ENCODE measurements around the gene OR11H7. TPM values are rescaled to one million over a fixed set of nuclear protein-coding genes. Genes with fewer than 3 reads are reported as not detected.
"Not testable (repeated sequence)": the region's sequence is repeated elsewhere in the genome, so short reads cannot be mapped to it uniquely, and the experiment has no call there.

OR11H7 gene
- total RNA-seq, 2 donors from 2014 or later = not detected

GRCh38 chr14:20278414-20278813, 49.6 kb downstream of the OR11H7 start:
- H3K27ac Mint-ChIP-seq = no peak overlapping the region
- H3K36me3 Mint-ChIP-seq (ENCODE audit: low read depth) = peaks cover 68% of the 10 kb centered on the region
- 33 to 78% methylated on average over 1 of the region's 1 CpG for WGBS, 2 experiments (ENCODE audit: insufficient coverage in 1 of 2, insufficient read length in 1 of 2)
- no peaks in the 10 kb centered on the region for H3K4me1 ChIP-seq (ENCODE audit: control insufficient read depth, insufficient read depth, low read length)
- no peak overlapping the region for H3K9ac ChIP-seq (ENCODE audit: extremely low read depth, low read length, poor library complexity, severe bottlenecking)
- H3K27ac ChIP-seq (ENCODE audit: low read depth, low read length) = no peak overlapping the region
- H3K9me3 Mint-ChIP-seq = peaks cover 78% of the 10 kb centered on the region
- no peaks in the 10 kb centered on the region for H3K4me1 Mint-ChIP-seq
- H3K9me3 ChIP-seq (ENCODE audit: control insufficient read depth, low read length) = peaks cover 39% of the 10 kb centered on the region
- no peak overlapping the region for H3K4me3 ChIP-seq (ENCODE audit: low read length)
- H3K27me3 Mint-ChIP-seq (ENCODE audit: insufficient read depth) = no peaks in the 10 kb centered on the region
- no peak overlapping the region for H3K4me3 Mint-ChIP-seq
- H3K27me3 ChIP-seq (ENCODE audit: control insufficient read depth, insufficient read depth, low read length, poor library complexity, severe bottlenecking) = no peaks in the 10 kb centered on the region
- no peak for TF ChIP-seq CTCF (conservative IDR thresholded peaks at IDR 0.05)
- no peak for DNase-seq
- H3K36me3 ChIP-seq (ENCODE audit: control insufficient read depth, insufficient read depth, low read length) = no peaks in the 10 kb centered on the region

- H3K27me3 Mint-ChIP-seq (ENCODE audit: insufficient read depth); H3K27me3 ChIP-seq (ENCODE audit: control insufficient read depth, insufficient read depth, low read length, poor library complexity, severe bottlenecking); H3K4me3 Mint-ChIP-seq; H3K27ac Mint-ChIP-seq; H3K27ac ChIP-seq (ENCODE audit: low read depth, low read length); H3K36me3 ChIP-seq (ENCODE audit: control insufficient read depth, insufficient read depth, low read length); H3K9ac ChIP-seq (ENCODE audit: extremely low read depth, low read length, poor library complexity, severe bottlenecking); H3K4me1 Mint-ChIP-seq; H3K4me3 ChIP-seq (ENCODE audit: low read length); H3K4me1 ChIP-seq (ENCODE audit: control insufficient read depth, insufficient read depth, low read length); DNase-seq: not testable (repeated sequence)
- WGBS, 2 experiments (ENCODE audit: insufficient coverage in 1 of 2, insufficient read length in 1 of 2) = 90 to 100% methylated on average over 4 to 7 of the region's 7 CpGs
- Mint-ChIP-seq H3K9me3 (peaks cover 68% of the 10 kb centered on the region), H3K36me3 (ENCODE audit: low read depth) (peaks cover 69% of the 10 kb centered on the region)
- H3K9me3 ChIP-seq (ENCODE audit: control insufficient read depth, low read length) = peaks cover 21% of the 10 kb centered on the region
These were observed 51.5 kb downstream of the OR11H7 start for GRCh38 chr14:20280265-20280664.

Other genes with a start within 250 kb of the OR11H7 start
- not detected for gene OR4Q2, start 226.8 kb upstream of the OR11H7 start, total RNA-seq
- not detected for gene OR4K14, start 209.7 kb upstream of the OR11H7 start, total RNA-seq
- gene OR4K13, start 192.9 kb upstream of the OR11H7 start, total RNA-seq = not detected
- not detected for gene OR4L1, start 168.9 kb upstream of the OR11H7 start, total RNA-seq
- gene OR4K17, start 118.2 kb upstream of the OR11H7 start, total RNA-seq = not detected
- not detected for gene OR4N5, start 90.2 kb upstream of the OR11H7 start, total RNA-seq
- gene OR11G2, start 38.1 kb upstream of the OR11H7 start, total RNA-seq = not detected
- gene OR11H6, start 5.3 kb upstream of the OR11H7 start, total RNA-seq = not detected
- gene OR11H4, start 10.3 kb downstream of the OR11H7 start, total RNA-seq = not detected
- 10 to 100 TPM; 20.1 to 20.5 TPM for gene TTC5, start 77.0 kb downstream of the OR11H7 start, total RNA-seq
- 10 to 100 TPM; 96.1 to 99.5 TPM for gene CCNB1IP1, start 104.3 kb downstream of the OR11H7 start, total RNA-seq
- 10 to 100 TPM; 36.1 to 63.7 TPM for gene PARP2, start 114.7 kb downstream of the OR11H7 start, total RNA-seq
- 10 to 100 TPM; 33.8 to 34.0 TPM for gene TEP1, start 184.5 kb downstream of the OR11H7 start, total RNA-seq
- gene KLHL33, start 207.2 kb downstream of the OR11H7 start, total RNA-seq = under 1 TPM in 1 of 2 donors, not detected in 1; 0.09 TPM
- gene OSGEP, start 225.8 kb downstream of the OR11H7 start, total RNA-seq = 10 to 100 TPM; 44.3 to 50.7 TPM
- 100 to 1,000 TPM; 228 to 249 TPM for gene APEX1, start 226.2 kb downstream of the OR11H7 start, total RNA-seq
- gene PIP4P1, start 232.5 kb downstream of the OR11H7 start, total RNA-seq = 10 to 100 TPM; 32.1 to 38.1 TPM
- 10 to 100 TPM; 52.8 to 59.8 TPM for gene PNP, start 240.4 kb downstream of the OR11H7 start, total RNA-seq

Data from endodermal cell (in vitro differentiated cells).